Pancreas (tissue), 10 donors: ENCODE data around the gene NBPF3. TPM values are rescaled to one million over a fixed set of nuclear protein-coding genes. Genes with fewer than 3 reads are reported as not detected.
A peak's percentile ranks its signal among the peaks of the same experiment; 100 is the strongest.
"Not testable (repeated sequence)": the region's sequence is repeated elsewhere in the genome, so short reads cannot be mapped to it uniquely, and the experiment has no call there.

Source experiments
- ATAC-seq, 4 donors: fragments of 200-7000 bp; cut with Tn5 transposase; one replicate each; pipeline versions ENCODE4 v1.8.0 to v1.9.1; 2020; ENCODE audit warnings: mild to moderate bottlenecking in 4 of 4, moderate library complexity in 4 of 4
- DNase-seq, 6 donors: peaks; one replicate each; pipeline ENCODE4 v3.0.0-alpha.2; 2020
- FAIRE-seq: peaks from 2 replicates; lab custom pipeline; 2012; peaks lifted over from hg19 to GRCh38; lab: Jason Lieb, UNC
- H3K27ac ChIP-seq, 4 donors: fragments of 200-600 bp; sonication (generic); 1 replicate in 3 of 4; 2 replicates in 1 of 4; pipeline versions ENCODE4 v1.5.0 to v1.8.0; 2020
- H3K27me3 ChIP-seq, 4 donors: fragments of 200-600 bp; one replicate each; pipeline ENCODE4 v1.8.0; 2021
- H3K36me3 ChIP-seq, 3 donors: fragments of 200-600 bp; sonication (generic) in 1 of 3; one replicate each; pipeline versions ENCODE4 v1.5.0 to v1.8.0; 2020 to 2021
- H3K4me1 ChIP-seq, 3 donors: fragments of 200-600 bp; one replicate each; pipeline ENCODE4 v1.8.0; 2021
- H3K4me3 ChIP-seq, 4 donors: fragments of 200-600 bp; sonication (generic) in 2 of 4; one replicate each; pipeline versions ENCODE4 v1.5.0 to v1.8.0; 2020 to 2021
- H3K9me3 ChIP-seq, 4 donors: fragments of 200-600 bp; one replicate each; pipeline ENCODE4 v1.8.0; 2021
- WGBS, 2 donors: extraction: QIAGEN DNeasy Blood & Tissue Kit; methylation state at CpG; one replicate each; pipeline ENCODE4 v1.1.7; 2013; 5-methylcytosine and 5-hydroxymethylcytosine counted together
- intact Hi-C, 3 donors: fragments of 100-400 bp; cut with DNase I; formaldehyde crosslinking; loops; one replicate each; pipeline versions ENCODE4 v1.11.1 to v1.14.2; 2022
- polyA plus RNA-seq, 2 donors: library from polyadenylated mRNA; stranded (reverse); fragments of 200-250 nt; gene quantifications; one replicate each; pipeline ENCODE4 v1.2.3, GENCODE V29; 2013
- total RNA-seq, 6 donors: library from RNA; stranded (reverse); fragmentation: NEBNext Ultra II Directional in 4 of 6; extraction: Animal tissue kit (Norgen Biotek cat#: 25700) in 4 of 6; gene quantifications; one replicate each; pipeline versions ENCODE4 v1.2.1 to v1.2.4, GENCODE V29; 2021 to 2023
- TF ChIP-seq, protein P1 (sequence below), 4 donors: fragments of 200-600 bp; sonication (generic) in 3 of 4; IDR thresholded peaks; one replicate each; pipeline versions ENCODE4 v1.5.0 to v1.8.0; 2021; ENCODE audit warnings: antibody characterized with exemption in 4 of 4
- donor health status: healthy with polysubstance abuse.
- donor health status: DM: no; HTN: no; CAD: no; lungs with moderate emphysema.
- donor health status: DM: no; HTN: no; CAD: no.
- donor health status: control.
- donor health status: control.
- donor health status: Bipolar disorder and iron deficiency.
- donor health status: DM: yes; HTN: yes; CAD: no.
- donor health status: DM: no; HTN: no; CAD: no.
- donor health status: DM: no; HTN: no; CAD: no.
- donor health status: DM: yes; HTN: yes; CAD: no.

NBPF3 gene
- total and polyA plus RNA-seq, 8 donors, result 1.1 to 8.6 (median 3.5) TPM

DNA sequence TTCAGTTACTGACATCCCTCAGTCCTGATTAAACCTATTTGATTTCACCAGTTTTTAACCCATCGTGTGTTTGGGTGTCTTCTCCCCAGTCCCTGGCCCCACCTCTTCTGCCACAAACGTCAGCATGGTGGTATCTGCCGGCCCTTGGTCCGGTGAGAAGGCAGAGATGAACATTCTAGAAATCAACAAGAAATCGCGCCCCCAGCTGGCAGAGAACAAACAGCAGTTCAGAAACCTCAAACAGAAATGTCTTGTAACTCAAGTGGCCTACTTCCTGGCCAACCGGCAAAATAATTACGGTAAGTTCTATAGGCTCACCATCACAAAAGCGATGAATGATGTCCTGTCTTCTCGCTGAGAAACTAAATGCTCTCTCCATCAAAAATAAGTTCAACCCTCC lies 28.7 kb downstream of the NBPF3 start:
- no peak for ATAC-seq
- Histone ChIP-seq H3K27me3 (no peaks in the 10 kb centered on the region), H3K4me1 (no peaks in the 10 kb centered on the region), H3K9me3 (no peaks in the 10 kb centered on the region), H3K27ac (no peak overlapping the region), H3K36me3 (no peaks in the 10 kb centered on the region), H3K4me3 (no peak overlapping the region)
- intact Hi-C loops, result no loop called here
- TF ChIP-seq, protein P1, sequence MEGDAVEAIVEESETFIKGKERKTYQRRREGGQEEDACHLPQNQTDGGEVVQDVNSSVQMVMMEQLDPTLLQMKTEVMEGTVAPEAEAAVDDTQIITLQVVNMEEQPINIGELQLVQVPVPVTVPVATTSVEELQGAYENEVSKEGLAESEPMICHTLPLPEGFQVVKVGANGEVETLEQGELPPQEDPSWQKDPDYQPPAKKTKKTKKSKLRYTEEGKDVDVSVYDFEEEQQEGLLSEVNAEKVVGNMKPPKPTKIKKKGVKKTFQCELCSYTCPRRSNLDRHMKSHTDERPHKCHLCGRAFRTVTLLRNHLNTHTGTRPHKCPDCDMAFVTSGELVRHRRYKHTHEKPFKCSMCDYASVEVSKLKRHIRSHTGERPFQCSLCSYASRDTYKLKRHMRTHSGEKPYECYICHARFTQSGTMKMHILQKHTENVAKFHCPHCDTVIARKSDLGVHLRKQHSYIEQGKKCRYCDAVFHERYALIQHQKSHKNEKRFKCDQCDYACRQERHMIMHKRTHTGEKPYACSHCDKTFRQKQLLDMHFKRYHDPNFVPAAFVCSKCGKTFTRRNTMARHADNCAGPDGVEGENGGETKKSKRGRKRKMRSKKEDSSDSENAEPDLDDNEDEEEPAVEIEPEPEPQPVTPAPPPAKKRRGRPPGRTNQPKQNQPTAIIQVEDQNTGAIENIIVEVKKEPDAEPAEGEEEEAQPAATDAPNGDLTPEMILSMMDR (IDR thresholded peaks at IDR 0.05), result no peak
- no peak for FAIRE-seq
- peak in 2 of 6 donors; percentile 13 to 63 for DNase-seq
- 42 to 52% methylated on average over 10 of the region's 10 CpGs for WGBS, 2 donors

DNA sequence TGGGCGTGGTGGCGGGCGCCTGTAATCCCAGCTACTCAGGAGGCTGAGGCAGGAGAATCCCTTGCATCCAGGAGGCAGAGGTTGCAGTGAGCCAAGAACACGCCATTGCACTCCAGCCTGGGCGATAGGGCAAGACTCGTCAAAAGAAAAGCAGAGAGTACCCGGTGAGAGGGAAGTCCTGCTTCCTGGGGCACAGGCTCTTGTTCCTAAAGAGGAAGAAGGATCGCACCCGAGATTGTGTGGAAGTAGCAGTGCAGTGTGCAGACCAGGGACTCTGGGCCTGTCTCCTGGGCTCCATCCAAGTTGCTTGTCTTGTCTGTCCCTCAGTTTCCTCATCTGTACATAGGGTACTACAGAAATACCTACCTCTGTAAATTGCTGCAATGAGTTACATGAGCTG lies 29.6 kb downstream of the NBPF3 start:
- FAIRE-seq (no peak), ATAC-seq (no peak), DNase-seq (no peak)
- 91 to 94% methylated on average over 9 of the region's 9 CpGs for WGBS, 2 donors
- intact Hi-C loops, result no loop called here
- Histone ChIP-seq H3K4me1 (no peaks in the 10 kb centered on the region), H3K27ac (no peak overlapping the region), H3K9me3 (no peaks in the 10 kb centered on the region), H3K36me3 (no peaks in the 10 kb centered on the region), H3K27me3 (no peaks in the 10 kb centered on the region), H3K4me3 (no peak overlapping the region)
- TF ChIP-seq, protein P1 (IDR thresholded peaks at IDR 0.05), result no peak

DNA sequence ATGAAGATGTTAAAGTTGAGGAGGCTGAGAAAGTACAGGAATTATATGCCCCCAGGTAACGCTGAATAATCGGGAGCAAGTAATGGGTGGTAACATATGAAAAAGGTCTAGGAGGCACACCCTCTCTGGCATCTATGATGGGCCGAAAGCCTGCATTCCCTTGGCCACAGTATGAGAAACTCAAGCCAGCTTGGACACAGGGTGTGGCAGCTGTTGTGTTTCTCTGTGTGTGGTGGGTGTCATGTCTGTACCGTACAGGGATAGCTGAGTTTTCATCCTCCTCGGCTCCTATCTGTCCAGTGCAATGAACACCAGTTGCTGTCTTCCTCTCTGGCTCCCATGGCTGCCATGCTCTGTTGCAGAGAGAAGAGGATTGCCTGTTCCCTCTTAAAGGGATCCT lies 32.9 kb downstream of the NBPF3 start:
- H3K27ac ChIP-seq, result no peak overlapping the region
- no peak overlapping the region for H3K4me3 ChIP-seq
- no peaks in the 10 kb centered on the region for H3K9me3 ChIP-seq
- TF ChIP-seq, protein P1 (IDR thresholded peaks at IDR 0.05), result no peak
- FAIRE-seq (no peak), DNase-seq (no peak), ATAC-seq (no peak)
- H3K4me1 ChIP-seq, result no peaks in the 10 kb centered on the region
- H3K27me3 ChIP-seq, result no peaks in the 10 kb centered on the region
- no peaks in the 10 kb centered on the region for H3K36me3 ChIP-seq
- 84 to 93% methylated on average over 5 of the region's 5 CpGs for WGBS, 2 donors
- intact Hi-C loops, result no loop called here

DNA sequence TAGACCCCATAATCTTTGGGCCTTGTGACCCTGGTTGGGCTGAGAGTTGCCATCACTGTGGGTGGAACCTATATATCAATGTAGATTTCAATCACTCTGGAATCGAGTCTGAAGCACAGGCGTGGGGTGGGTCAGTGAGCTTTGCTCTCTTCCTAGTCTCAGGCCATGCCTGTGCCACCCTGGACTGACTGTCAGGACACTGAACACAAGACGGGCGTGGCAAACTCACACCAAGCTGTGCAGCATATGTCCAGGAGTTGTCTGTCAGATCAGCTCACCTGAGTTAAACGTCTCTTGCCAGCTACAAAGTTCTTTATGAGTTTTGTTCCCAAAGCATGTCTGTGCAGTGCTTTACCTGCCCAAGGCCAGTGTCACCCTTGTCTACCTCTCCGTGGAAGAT lies 38.4 kb downstream of the NBPF3 start:
- 81 to 86% methylated on average over 6 of the region's 6 CpGs for WGBS, 2 donors
- Histone ChIP-seq H3K36me3 (peaks cover 0 to 10% (median 0%) of the 10 kb centered on the region in 3 donors), H3K9me3 (no peaks in the 10 kb centered on the region), H3K4me1 (no peaks in the 10 kb centered on the region), H3K27me3 (no peaks in the 10 kb centered on the region), H3K4me3 (no peak overlapping the region), H3K27ac (no peak overlapping the region)
- TF ChIP-seq, protein P1 (IDR thresholded peaks at IDR 0.05), result no peak
- intact Hi-C loops, result no loop called here
- ATAC-seq (no peak), DNase-seq (no peak), FAIRE-seq (no peak)

DNA sequence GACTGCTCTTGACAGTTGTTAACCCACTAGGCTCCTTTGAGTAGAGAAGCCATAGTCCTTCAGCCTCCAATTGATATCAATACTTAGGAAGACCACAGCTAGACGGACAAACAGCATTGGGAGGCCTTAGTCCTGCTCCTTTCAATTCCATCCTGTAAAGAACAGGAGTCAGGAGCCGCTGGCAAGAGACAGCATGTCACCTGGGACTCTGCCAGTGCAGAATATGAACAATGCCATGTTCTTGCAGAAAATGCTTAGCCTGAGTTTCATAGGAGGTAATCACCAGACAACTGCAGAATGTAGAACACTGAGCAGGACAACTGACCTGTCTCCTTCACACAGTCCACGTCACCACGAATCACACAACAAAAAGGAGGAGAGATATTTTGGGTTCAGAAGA lies 43.9 kb downstream of the NBPF3 start:
- not testable (repeated sequence) for FAIRE-seq

More for the DNA sequence above, 43.9 kb downstream of the NBPF3 start:
- H3K27me3 ChIP-seq, H3K27ac ChIP-seq, DNase-seq, intact Hi-C loops, H3K4me3 ChIP-seq, ATAC-seq, H3K36me3 ChIP-seq, H3K9me3 ChIP-seq, H3K4me1 ChIP-seq: not testable (repeated sequence)
- WGBS, 2 donors, result 93% methylated on average over 2 to 4 of the region's 4 CpGs
